NOMO-1 treated with DMSO at 0.1 percent for 48 hours (cell line): ENCODE measurements around the gene IL34.

ENCODE experiments used
- DNase-seq: peaks from one replicate; lab custom pipeline; 2025; ENCODE audit not compliant: unreplicated experiment; lab: John Stamatoyannopoulos, UW

IL34 gene

DNA sequence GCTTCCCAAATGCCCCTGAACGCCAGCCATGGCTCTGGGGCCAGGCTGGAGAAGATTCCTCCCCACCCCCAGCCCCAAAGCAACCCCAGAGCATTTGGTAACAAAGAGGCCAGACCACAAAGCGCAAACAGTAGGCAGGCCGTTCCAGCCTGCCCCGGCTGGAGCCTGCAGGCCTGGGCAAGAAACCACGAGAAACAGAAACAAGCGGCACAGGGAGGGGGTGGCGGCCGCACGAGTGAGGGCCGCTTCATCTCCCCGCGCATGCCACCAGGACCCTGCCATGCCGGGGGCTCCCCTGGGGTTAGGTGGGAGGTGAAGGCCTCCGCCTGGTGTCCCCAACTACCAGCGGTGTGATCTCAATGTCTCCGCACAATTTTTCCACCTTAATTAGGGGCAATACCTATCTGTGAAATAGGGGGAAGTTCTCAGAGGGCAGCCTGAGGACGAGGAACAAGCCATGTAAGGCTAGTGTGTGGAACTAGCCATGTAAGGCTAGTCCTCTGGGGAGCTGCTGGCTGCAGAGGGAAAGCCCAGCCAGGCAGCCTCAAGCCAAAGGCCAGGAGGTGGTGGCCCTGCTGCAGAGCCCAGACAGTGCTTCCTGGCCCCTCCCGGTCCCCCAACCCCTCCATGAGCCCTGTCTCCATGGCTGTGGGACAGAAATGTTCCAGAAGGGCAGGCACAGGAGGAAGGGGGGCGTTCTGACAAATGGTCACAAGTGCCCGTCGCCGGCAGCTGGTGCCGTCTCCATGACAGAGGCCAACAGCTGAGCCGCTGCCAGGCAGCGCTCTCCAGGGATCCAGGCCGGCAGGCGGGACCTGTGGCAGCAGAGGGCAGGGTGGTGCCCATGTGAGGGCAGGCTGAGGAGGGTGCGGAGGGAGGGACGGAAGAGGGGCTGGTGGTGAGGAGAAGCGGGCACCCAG lies 54.0 kb downstream of the IL34 start:
- no peak for DNase-seq

DNA sequence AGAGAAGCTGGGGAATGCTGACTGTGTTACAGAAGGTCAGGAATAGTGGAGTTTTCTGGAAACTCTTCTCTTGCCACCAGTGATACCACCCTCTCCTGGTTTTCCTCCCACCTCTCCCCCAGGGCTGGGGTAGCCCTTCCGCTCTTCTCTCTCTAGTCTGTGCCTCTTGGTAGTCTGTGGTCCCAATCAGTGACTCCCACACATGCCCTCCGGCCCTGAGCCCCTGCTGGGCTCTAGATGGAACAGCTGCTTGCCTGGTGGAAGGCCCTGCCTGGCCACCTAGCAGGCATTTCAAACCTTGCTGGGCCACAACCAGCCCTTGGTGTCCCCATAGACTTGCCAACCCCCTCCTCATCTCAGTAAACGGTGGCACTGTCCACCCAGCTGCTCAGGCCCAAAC lies 54.7 kb downstream of the IL34 start:
- no peak for DNase-seq

DNA sequence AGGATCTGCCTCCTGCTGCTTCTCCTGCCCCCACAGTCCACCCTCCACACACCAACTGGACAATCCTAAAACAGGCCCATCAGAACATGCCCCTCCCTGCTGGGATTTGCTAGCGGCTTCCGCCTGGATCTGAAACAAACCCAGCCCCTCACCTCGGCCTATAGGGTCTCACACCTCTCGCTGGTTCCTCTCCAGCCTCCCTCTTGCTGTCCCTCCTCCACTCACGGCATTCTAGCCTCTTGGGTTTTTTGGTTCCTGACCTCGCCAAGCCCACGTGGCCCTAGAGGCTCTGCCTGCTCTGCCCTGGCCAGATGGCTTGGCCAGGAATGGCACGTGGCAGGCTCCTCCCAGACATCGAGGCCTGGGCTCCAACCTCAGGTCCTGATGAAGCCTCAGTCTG lies 55.2 kb downstream of the IL34 start:
- DNase-seq = no peak

DNA sequence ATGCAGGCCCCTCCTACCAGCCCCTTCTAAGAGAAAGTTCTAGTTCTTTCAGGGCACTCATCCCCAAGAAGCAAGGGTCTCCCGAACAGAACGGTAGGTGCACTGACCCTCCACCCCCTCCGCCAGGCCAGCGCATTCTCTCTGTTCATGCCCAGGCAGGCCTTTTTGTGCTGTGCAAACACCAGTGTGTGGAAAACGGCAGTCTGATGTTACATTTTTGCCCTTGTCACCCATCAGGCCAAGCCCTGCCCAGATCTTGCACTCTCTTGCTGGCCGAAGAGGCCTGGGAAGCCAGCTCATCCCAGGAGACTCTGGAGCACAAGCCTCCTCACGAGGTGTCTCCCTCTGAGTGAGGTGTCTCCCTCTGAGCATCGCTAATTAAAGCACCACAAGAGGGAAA lies 55.6 kb downstream of the IL34 start:
- DNase-seq = no peak

DNA sequence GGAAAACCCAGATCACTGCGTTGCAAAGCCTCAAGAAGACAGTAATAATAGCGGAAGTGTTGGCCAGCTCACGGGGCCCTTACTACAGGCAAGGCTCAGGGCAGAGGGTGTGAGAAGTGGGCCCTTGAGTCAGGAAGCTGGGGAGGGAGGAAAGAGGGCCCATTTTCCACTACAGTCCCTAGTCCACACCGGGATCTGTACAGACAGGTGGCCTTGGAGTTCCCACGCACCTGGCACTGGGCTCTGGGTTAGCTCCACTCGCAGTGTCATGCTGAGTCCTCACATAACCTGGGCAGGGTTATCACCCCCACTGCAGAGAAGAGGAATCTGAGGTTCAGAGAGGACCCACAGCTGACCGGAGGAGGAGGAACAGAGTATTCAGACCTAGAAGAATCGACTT lies 56.3 kb downstream of the IL34 start:
- DNase-seq = no peak

DNA sequence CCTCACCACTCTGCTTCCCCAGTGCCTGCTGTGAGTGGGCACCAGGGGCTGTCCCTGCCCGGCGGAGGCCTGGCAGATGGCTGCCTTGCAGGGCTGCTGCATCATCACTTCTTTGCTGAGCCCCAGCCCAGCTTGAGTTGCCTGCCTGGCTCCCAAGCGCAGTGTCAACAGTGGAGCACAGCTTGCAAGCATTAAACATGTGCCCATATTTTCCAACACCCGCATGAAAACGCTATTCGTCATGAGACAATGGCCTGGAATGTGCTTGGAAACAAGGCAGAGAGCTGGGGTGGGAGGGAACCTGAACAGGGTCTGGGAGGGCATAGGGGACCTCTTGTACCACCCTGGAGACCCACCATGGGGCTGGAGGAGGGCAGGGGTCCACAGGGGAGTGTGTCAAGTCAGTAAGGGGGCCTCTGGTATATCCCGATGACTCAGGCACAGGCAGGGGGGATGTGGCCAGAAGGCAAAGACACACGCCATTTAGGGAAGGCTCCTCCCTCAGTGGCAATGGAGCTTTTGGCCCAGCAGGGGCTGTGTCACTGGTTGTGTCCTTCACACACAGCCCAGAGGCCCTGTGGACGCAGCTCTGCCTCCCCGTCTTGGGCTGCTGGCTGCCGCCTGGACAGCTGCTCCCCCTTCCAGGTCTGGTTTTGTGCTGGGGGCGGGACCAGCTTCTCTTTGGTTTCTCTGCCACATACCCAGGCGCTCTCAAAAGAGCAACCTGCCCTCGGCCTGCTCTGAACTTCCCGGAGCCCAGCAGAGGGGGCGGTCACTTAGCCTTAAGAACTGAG lies 56.9 kb downstream of the IL34 start:
- no peak for DNase-seq

DNA sequence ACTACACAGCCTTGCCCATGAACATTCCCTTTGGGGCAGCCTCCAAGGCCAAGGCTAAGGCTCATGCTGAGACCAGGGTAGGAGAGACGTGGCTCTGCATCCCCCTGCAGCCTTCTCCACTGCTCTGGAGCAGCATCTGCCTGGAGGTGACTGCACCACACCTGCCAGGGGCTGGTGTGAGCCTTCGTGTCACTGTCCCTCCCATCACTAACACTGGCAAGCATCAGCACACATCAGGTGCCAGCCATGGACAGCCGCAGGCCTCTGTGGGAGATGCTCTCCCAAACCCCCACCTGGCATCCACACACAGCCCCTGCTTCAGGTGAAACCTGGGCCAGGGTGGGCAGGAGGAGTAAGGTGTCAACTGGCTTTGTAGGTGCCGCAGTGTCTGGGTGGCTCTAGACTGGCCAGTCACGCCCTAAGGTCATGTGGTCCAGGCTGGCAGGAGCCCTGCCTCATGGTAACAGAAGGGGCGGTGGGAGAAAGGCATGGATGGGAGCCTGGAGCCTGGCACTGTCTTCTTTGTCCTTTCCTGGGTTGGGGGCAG lies 57.5 kb downstream of the IL34 start:
- DNase-seq = no peak

DNA sequence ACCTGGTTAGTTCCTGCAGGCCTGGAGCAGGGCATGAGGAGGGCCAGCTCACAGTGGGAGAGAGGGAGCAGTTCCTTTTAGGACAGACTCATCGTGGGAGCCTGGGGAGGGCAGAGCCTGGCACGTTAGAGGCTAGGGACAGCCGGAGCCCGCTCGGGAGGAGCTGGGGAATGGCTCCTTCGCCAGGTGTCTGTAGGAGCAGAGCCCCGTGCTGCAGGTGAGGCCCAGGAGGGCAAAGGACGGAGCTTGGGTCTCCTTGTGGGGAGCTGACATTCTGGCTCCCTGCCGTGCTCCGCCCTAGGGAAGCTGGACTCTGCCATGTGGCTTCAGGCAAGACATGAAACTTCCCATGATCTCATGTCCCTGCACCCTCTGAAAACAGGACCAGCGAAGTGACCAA lies 58.2 kb downstream of the IL34 start:
- DNase-seq = no peak

DNA sequence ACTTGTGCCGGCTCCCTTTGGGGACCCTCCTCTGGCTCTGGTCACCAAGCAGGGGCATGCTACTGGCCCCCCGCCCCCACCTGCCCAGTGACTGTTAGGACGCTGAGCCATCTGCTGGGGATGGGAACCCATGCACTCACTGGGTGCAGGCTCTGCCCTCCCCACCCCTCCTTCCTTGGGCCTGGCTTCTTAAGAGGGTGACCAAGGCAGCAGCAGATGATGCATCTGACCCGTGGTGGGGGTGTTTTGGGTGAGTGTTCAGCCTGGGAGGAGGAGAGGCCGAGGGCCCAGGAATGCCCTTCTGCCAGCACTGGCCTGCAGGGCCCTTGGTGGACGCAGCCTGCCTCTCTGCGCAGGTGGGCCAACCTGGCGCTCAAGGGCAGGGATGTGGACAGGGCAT lies 58.7 kb downstream of the IL34 start:
- DNase-seq = no peak

DNA sequence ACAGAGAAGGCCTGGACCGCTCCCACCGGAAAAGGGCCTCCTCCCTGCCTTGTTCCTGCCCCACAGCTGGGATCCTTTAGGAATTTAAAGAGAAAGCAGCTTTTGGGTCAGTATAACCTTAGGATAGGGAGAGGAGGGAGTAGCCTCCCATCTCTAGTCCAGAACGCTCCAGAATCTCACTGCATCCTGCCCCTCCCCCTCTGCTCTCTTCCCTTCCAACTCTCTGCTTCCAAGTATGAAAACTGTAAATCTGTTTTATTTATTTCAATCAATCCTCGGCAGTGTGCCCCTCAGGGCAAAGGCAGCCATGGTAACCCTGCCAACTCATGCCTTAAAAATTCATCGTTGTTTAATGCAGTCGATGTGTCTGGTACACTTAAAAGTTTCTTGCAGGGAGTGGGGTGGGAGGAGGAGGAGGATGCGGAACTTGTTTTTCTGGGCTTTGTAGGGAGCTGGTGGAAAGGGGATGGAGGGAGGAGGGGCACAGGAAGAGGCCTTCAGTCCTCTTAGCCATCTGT lies 60.6 kb downstream of the IL34 start:
- DNase-seq = no peak

DNA sequence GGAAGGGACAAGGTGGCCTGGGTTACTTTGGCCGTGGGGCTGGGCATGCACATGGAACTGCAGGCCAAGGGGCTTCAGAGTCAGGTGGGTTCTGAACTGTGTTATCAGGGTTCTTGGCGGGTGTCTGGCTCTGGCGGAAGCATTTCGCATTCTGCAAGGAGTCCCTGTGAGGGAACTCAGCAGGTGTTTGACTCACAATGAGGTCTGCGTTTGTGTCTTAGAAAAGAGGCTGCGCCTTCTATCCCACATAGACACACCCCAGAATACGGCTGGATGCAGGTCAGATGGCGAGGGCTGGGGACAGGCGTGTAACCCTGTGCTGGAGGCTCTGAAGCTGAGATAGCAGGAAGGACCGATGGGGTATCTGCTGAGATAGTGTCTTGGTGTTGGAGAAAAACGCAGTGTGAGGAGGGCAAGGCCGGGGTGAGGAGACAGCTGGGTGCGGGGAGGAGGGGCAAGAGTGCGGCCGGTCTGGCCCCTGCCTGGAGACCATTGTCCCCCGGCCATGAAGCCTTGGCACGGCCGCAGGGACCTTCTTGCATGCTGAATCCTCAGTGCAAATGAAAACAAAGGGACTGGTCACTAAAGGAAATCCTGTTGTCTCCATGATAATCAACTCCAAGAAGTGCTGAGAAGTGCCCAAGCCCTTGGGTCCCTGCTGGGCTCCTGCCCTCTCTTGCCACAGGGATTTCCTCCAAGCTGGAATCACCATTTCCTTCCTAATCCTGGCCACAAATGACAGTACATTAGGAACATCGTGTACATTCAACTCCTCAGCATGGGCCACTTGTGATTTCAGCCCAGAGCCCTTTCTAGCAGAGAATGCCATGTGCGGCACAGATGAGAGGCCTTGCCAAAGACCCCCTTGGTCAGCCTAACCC lies 62.2 kb downstream of the IL34 start:
- no peak for DNase-seq

DNA sequence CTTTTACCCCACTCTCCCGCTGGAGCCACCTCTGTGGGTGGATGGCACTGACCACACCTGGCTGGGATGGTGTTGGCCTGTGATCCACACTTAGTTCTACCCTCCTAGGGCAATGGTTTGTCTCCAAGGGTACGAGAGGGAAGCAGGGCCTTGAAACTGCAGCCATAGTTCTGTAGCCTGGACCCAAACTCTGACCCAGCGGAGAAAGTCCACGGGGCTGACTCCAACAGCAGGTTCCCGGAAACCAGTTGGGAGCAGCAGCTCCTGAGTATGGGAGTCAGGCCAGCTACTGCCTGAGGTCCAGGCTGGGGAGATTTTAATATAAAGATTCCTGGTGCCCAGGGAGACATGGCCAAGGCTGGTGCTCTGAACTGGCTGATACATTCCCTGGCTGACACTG lies 63.1 kb downstream of the IL34 start:
- DNase-seq = no peak

DNA sequence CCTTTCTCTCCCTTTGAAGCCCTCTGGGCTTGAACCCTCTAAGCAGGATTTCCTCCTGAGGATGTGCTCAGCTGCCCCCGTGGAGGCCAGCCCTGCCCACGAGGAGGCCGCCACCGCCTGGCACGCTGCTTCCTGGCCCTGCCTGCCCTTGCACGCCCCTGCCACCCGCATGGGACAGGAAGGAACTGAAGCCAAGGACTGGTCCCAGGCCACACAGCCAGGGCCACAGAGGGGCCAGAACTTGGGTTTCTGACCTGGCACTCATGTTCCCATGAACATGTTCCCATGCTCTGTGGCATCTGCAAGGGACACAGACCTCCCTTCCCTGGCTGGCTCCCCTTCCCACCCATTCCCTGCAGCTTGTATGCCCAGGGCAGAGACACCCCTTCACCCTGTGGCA lies 63.6 kb downstream of the IL34 start:
- no peak for DNase-seq
